Stomach (tissue), 4 donors: ENCODE data around the gene DOCK9.

Experiments
- POLR2A ChIP-seq, 4 donors: fragments of 450-650 bp; IDR thresholded peaks; one replicate each; pipeline ENCODE4 v1.6.1; 2016; ENCODE audit warnings: antibody characterized with exemption in 4 of 4, control low read depth in 2 of 4, mild to moderate bottlenecking in 1 of 4, moderate library complexity in 1 of 4
- TF ChIP-seq, protein P1 (sequence below), 7 experiments: fragments of 450-650 bp in 4 of 7; fragments of 200-600 bp in 3 of 7; sonication (generic) in 3 of 7; IDR thresholded peaks; one replicate each; pipeline ENCODE4 v1.5.1; 2016 to 2019; ENCODE audit warnings: antibody characterized with exemption in 7 of 7, control low read depth in 2 of 7, mild to moderate bottlenecking in 1 of 7

DNA sequence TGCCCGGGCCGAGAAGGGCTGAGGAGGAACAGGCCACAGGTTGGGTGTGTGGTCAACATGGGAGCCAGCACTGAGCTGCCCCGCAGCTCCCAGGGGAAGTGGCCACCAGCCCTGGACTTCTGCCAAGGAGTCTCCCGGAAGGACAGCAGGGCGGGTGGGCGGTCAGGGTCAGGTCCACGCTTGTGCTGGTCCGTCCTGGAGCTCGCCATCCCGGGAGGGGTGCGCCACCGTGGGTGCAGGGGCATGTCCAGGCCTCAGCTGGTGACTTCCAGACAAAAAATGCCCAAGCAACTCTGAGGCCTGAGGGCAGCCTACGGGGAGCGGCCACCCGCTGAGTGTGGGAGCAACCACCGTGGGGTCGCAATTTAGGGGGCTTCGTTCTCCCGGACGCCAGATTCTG, 203.9 kb downstream of the DOCK9 start:
- no peak for TF ChIP-seq POLR2A (IDR thresholded peaks at IDR 0.05)
- TF ChIP-seq, protein P1, sequence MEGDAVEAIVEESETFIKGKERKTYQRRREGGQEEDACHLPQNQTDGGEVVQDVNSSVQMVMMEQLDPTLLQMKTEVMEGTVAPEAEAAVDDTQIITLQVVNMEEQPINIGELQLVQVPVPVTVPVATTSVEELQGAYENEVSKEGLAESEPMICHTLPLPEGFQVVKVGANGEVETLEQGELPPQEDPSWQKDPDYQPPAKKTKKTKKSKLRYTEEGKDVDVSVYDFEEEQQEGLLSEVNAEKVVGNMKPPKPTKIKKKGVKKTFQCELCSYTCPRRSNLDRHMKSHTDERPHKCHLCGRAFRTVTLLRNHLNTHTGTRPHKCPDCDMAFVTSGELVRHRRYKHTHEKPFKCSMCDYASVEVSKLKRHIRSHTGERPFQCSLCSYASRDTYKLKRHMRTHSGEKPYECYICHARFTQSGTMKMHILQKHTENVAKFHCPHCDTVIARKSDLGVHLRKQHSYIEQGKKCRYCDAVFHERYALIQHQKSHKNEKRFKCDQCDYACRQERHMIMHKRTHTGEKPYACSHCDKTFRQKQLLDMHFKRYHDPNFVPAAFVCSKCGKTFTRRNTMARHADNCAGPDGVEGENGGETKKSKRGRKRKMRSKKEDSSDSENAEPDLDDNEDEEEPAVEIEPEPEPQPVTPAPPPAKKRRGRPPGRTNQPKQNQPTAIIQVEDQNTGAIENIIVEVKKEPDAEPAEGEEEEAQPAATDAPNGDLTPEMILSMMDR (IDR thresholded peaks at IDR 0.05): no peak
